Left ventricle myocardium superior (tissue), 1 donor: ENCODE results near the gene BIN1. TPM values are rescaled to one million over a fixed set of nuclear protein-coding genes. Genes with fewer than 3 reads are reported as not detected.

ENCODE experiments used
- ATAC-seq: fragments of 200-7000 bp; cut with Tn5 transposase; one replicate; pipeline ENCODE4 v1.9.1; 2020; ENCODE audit warnings: mild to moderate bottlenecking, moderate library complexity
- DNase-seq: peaks from one replicate; pipeline ENCODE4 v3.0.0-alpha.2; 2020
- intact Hi-C: fragments of 100-400 bp; cut with micrococcal nuclease; formaldehyde crosslinking; loops from one replicate; pipeline ENCODE4 v1.11.0; 2022
- total RNA-seq: library from RNA; stranded (reverse); fragmentation: NEBNext Ultra II Directional; extraction: Animal tissue kit (Norgen Biotek cat#: 25700); gene quantifications from one replicate; pipeline ENCODE4 v1.2.1, GENCODE V29; 2021
- donor health status: DM: no; HTN: yes; CAD: no; lungs with severe emphysema.

The BIN1 gene
- total RNA-seq, 1 donor from 2014 or later, result 15.0 TPM

DNA sequence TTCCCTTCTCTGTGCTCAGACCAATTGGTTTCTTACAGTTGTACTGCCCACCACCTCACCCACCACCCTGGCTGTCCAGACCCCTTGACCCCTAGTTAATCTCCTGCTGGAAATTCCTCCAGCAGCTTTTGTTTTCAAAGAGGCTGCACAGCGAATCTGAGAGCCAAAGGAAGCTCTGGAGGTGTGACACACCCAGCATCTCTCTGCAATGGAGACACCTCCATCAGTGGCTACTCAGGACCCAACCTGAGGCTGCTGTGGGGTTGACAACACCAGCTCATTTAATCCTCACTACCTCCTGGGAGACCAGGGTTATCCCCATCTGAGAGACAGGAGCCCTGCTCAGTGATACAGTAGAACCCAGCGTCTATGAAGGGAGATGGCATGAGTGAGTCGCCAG, 86.4 kb downstream of the BIN1 start:
- ATAC-seq, result no peak
- intact Hi-C loops, result no loop called here
- no peak for DNase-seq

DNA sequence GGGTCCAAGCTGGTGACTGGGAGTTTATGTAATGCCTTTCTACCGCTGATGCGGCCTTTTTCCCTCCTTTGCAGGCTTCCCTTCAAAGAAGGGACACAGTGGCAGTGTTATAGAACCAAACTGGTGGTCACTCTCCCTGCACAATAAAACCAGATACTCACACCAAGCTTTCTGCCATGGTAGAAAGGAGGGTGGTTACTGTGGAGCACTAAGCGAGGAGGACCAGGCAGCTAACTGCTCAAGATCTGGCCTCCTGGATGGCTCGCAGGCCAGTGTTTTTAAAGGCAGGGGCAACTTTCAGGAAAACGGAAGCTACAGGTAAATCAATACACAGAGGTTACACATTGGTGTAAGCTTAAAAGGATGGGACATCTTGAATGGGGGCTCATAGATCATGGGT, 89.4 kb downstream of the BIN1 start:
- DNase-seq (no peak), ATAC-seq (no peak)
- intact Hi-C loops, result no loop called here

DNA sequence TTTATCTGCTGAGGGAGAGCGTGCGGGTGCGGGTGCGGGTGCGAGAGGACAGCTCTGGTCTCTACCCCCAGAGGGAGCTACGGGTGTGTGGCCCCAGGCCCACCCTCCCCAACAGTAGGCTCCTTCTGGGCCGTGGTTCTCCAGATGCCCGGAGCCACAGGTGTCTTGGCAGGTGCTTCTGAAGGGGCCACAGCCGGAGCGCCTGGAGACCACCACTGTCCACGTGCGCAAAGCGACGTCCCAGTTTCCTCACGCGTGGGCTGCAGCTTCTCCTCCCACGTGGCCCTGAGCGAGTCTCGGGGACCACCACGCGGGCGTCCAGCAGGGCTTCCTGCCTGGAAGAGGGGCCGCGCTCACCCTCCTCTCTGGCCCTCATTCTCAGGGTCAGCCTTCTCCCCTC, 90.6 kb downstream of the BIN1 start:
- ATAC-seq (no peak), DNase-seq (no peak)
- intact Hi-C loops, result no loop called here

DNA sequence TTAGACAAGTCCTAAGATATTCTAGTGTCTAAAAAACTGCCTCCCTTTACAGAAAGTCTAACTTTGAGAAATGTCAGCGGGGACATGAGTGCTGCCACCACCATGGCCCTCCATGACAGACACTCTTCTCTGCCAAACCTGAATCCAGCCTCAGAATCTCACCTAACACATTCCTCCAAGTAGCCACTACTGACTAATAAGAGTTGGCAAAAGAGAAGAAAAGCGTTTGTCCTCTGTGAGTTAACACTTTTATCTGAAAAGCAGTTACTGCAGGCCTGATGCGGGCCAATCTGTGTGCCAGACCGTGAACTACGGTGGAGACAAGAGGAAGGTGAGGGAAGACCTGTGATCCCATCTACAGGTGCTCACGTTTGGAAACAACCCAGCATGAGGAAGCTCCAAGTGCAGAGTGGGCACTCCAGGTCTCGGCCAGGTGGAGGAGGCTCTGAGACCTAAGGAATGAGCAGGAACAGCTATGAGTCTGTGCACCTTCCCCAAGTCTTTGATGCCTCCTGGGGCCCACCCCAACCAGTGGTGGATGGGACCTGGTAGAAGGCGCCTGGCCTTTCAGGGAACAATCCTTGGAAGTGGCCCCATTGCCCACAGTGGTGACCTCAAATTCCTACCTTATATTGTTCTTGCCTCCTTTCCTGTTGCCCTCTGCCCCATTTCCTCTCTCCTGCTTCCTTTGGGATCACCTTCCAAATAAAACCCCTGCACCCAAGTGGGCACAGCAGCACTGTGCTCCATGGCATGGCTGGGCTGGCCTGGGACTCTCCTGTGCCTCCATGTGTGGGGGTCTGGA, 91.6 kb downstream of the BIN1 start:
- ATAC-seq (no peak), DNase-seq (no peak)
- intact Hi-C loops, result no loop called here

DNA sequence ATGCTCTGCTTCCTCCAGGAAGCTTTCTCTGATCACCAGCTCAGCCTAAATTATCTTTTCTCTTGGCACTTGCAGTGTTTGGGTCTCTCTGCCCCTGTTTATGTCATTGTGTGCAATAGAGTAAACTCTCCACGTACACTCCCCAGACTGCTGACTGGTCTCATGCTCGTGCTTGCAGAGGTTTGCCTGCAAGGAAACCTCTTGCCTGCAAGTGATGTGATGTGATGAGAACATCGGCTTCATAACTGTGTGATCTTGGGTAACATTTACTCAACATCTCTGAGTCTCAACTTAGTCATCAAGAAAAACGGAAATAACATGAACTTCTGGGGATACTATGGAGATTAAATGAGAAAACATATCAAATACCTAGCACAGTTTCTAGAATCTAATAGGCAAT, 92.3 kb downstream of the BIN1 start:
- no peak for DNase-seq
- intact Hi-C loops, result no loop called here
- no peak for ATAC-seq

DNA sequence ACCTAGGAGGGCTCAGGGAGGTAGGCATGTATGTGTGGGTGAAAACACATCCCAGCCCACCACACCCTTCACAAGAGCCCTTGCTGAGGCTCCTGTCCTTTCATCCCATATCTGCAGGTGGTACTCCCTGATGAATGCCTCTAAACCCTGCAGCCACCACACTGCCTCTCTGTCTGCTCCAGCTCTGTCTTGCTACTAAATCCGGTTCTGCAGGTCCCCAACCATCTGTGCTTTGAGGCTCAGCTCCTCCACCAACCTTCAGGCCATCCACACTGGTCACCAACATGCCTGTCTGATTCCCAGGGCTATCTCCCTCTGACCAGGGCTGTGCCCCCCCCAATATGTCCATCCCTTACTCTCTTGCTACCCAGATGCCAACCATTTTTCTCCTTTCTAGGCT, 92.7 kb downstream of the BIN1 start:
- no peak for ATAC-seq
- intact Hi-C loops, result no loop called here
- no peak for DNase-seq

DNA sequence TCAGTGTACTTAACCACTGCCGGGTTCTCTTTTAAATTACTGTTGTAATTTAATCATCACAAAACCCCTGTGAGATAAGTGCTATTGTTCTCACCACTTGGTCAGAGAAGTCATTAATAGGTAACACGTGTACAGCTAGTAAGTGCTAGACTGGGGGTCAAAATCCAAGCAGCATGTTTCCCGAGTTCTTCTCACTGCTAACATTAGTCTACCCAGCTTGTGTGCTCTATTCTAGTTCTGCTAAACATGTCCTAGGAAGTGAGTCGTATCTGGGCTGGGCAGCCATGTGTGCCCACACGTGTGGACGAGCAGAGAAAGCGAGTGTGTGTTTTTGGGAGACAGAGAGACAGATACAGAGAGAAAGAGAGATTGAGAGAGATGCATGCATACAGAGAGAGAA, 94.1 kb downstream of the BIN1 start:
- DNase-seq (no peak), ATAC-seq (no peak)
- intact Hi-C loops, result no loop called here

DNA sequence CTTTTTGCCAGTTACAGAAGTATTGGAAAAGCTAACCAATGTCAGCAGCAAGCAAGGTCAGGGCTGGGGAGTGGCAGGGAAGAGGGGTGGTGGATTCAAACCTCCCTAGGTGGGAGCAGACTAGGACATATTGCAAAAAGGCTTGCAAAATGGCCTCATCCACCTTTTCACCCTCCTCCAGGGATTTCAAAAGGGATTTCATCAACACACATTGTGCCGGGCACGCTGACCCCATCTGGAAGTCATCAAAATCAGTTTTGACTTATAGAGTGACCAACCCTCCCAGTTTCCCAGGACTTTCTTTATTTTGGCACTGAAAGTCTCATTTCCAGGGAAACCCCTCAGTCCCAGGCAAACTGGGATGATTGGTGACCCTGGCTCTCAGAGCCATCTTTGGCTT, 94.7 kb downstream of the BIN1 start:
- intact Hi-C loops, result no loop called here
- ATAC-seq, result no peak
- no peak for DNase-seq

DNA sequence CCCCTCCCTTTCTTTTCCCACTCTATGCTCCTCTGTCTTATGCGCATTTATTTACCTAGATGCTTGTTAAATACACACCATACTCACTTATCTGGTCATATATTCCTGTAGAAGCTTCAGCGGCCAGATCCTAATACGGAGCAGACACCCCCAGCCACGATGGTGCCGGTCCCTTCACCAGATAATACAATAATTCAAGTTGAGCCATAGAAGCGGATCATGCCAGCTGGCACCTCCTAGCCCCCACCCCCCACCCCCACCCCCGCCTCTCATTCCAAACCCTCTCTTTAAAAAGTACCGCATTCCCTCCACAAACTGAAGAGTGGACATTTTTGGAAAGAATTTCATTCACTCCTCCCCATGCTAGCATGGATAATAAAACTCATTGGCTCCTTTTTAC, 95.2 kb downstream of the BIN1 start:
- intact Hi-C loops, result no loop called here
- ATAC-seq, result no peak
- DNase-seq, result no peak

DNA sequence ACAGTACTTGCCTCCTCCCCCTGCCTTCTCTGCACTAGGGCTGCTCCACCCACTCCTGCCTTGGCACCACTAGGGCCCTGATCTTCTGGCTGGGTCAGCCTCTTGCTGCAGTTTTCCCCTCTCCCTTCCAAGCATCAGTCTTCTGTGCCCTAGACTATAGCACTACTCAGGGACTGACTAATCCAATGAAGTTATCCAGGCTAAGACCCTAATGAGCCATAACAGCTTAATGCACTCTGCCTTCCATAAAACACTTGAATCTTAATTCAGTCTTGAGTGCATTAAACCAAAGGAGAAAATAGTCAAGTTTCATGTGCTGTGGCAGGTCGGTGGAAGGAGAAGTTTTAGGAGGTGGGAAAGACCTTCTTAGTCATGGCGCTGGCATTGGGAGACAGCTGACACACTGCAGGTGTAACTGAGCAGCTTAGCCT, 95.7 kb downstream of the BIN1 start:
- DNase-seq (no peak), ATAC-seq (no peak)
- intact Hi-C loops, result no loop called here

DNA sequence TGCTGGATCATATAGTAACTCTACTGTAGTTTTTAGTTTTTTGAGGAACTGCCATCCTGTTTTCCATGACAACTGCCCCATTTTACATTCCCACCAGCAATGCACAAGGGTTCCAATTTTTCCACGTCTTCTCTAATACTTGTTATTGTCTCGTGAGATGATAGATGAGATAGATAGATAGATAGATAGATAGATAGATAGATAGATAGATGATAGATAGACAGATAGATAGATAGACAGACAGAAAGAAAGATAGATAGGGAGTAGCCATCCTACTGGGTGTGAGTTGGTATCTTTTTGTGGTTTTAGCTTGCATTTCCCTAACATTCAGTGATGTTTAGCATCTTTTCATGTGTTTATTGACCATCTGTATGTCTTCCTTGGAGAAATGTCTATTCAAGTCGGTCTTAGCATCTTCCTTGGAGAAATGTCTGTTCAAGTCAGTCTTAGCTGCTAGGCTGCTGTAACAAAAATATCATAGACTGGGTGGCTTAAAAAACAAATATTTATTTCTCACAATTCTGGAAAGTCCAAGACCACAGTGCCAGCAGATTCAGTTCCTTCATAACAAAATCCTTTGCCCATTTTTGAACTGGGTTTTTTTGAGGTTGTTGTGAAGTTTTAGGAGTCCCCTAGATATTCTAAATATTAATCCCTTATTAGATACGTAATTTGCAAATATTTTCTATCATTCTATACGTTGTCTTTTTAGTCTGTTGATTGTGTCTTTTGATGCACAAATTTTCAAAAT, 98.5 kb downstream of the BIN1 start:
- intact Hi-C loops, result no loop called here
- DNase-seq (no peak), ATAC-seq (no peak)

DNA sequence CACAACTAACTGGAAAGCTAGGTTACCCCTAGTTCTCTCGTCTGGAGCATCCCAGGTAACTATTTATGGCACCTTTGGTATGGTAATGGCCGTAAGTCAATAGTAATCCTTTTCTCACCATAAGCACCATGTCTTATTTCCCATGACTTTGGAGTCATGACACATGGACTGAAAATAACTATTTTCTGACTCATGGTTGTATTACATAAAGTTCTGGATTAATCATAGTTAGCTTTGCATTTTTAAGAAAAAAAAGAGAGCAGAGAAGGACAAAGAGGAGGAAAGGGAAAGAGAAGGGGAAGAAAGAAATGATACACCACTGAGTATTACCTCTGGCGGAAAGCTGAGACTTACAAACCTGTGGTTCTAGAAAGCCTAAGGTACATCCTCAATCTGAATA, 99.3 kb downstream of the BIN1 start:
- ATAC-seq (no peak), DNase-seq (no peak)
- intact Hi-C loops, result no loop called here

DNA sequence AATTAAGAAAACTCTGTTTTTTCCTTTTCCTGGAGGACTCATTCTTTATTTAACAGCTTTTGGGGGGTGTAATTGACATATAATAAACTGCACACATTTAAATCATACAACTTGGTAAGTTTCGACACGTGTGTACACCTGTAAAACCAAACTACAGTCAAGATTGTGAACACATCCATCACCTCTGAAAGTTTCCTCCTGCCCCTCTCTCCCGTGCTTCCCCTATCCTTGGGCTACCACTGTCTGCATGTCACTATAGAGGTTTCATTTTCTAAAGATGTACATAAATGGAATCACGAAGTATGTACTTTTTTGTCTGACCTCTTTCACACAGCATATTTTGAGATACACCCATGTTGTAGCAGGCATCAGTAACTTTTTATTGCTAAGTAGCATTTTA, 100.0 kb downstream of the BIN1 start:
- no peak for ATAC-seq
- DNase-seq, result no peak
- intact Hi-C loops, result no loop called here

DNA sequence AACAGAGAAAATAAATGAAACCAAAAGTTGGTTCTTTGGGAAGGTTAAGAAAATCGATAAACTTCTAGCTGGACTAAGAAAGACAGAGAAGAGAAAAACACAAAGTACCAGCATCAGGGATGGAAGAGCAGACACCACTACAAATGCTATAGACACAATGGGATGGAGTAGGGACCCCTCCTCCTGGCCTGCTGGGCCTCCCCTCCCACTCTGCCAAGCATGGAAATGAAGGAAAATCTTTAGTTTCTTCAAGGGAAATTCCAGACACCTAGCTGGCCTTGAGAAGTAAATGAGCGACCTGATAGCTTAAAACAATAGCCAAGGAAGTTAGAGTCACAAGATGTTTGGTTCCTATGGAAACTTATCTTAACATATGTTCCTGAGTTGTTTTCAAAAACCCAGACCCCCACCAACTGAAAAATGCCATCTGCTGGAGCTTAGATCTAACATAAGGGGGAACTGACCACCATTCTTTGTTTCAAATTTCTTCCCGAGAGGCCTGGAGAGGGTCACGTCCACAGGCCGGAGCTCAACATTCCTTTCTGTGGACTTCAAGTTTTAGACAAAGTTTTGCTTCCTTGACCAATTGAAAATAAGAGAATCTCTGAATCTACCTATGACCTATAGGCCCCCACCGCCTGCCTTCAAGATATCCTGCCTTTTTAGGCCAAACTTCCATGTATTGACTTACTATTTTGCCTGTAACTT, 101.9 kb downstream of the BIN1 start:
- intact Hi-C loops, result no loop called here
- ATAC-seq (no peak), DNase-seq (no peak)

DNA sequence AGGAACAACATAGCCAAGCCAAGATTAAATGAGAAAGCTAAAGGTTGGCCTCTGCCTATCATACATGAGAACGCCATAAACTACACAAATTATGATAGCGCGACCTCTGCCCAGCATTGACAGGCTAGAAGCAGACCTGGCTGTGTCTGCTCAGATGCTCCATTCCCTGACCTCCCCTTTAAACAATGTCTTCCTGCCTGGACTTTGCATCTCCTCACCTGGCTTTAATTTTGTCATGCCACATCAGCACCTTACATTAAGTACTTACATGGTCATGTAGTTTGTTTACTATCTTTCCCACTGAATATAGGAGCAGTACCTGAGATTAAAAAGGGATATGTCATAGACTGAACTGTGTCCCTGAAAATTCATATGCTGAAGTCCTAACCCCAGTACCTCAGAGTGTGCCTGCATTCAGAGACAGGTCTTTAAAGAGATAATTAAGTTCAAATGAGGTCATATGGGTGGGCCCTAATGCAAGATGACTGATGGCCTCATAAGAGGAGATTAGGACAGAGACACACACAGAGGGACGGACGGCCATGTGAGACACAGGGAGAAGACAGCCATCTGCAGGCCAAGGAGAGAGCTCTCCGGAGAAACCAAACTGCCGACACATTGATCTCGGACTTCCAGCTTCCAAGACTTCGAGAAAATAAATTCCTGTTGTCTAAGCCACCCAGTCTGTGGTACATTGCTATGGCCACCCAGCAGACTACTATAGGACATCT, 103.7 kb downstream of the BIN1 start:
- intact Hi-C loops, result no loop called here
- no peak for DNase-seq
- no peak for ATAC-seq

DNA sequence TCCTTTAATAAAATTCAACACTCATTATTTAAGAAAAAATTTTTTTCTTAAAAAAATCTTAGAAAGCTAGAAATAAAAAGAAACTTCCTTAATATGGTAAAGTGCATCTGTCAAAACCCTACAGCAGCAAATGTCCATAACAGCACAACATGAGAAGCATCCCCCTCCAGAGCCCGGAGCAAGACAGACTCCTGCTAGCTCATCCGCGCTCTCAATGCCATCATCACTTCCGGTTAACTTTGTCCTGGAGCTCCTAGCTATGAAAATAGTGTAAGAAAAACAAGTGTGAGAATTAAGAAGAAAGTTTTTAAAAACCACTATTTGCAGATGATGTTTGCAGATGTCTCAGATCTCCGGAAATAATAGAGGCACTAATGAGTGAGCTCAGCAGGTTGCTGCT, 105.2 kb downstream of the BIN1 start:
- ATAC-seq (no peak), DNase-seq (no peak)
- intact Hi-C loops, result no loop called here

DNA sequence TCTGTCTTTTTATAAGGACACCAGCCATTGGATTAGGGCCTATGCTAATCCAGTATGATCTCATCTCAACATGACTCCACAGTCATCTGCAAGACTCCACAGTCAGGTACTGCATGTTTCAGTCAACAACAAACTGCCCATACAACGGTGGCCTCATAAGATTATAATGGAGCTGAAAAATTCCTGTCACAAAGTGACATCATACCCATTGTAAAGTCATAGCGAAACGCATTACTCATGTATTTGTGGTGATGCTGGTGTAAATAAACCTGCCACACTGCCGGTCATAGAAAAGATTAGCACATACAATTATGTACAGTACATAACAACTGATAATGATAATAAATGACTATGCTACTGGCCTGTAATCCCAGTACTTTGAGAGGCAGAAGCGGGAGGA, 106.0 kb downstream of the BIN1 start:
- no peak for DNase-seq
- no peak for ATAC-seq
- intact Hi-C loops, result no loop called here

DNA sequence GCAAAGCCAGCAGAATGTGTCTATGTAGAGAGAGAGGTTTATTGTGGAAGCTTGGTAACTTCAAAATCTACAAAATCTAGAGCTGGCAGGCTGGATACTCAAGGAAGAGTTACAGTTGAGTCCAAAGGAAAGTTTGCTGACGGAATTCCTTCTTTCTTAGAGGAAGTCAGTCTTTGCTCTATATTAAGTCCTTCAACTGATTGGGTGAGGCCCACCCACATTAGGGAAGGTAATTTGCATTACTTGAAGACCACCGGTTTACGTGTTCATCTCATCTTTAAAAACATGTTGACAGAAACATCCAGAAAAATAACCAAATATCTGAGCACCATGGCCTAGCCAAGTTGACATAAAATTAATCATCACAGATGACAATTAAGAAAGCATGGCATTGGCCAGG, 106.8 kb downstream of the BIN1 start:
- DNase-seq, result no peak
- intact Hi-C loops, result no loop called here
- ATAC-seq, result no peak

DNA sequence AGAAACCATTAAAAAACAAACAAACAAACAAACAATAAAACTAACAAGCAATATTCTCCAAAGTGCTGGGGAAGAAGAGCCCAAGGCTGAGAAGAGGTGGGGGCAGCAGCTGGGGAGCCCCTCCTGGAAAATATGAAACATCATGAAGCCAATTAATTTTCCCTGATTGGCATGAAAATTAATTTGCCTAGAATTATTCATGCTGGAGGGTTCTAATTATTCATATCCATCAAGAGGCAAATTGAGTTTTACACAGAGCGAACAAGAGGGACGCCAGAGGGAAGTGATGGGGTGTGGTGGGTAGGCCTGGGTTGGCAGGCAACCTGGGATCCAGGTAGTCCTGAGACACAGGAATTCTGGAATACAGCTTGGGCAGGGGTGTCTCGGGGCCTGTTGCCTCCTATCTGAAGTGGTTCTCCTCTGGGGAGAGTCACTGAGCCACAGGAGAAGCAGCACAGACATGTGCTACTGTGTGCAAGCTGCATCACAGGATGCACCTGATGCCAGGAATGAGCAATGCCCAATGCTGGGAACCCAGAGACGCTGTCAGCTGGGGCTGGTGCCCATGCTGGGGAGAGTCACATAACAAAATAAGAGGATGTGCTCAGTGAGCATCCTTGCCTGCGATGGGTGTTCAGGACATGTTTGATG, 107.7 kb downstream of the BIN1 start:
- intact Hi-C loops, result no loop called here
- DNase-seq, result no peak
- ATAC-seq, result no peak
